Amniotic stem cell (primary cell): ENCODE results near the gene OR8I2.
"Not testable (repeated sequence)": the region's sequence is repeated elsewhere in the genome, so short reads cannot be mapped to it uniquely, and the experiment has no call there.

Experiments
- DNase-seq: peaks from one replicate; lab custom pipeline; 2025; lab: John Stamatoyannopoulos, UW

Gene OR8I2

DNA sequence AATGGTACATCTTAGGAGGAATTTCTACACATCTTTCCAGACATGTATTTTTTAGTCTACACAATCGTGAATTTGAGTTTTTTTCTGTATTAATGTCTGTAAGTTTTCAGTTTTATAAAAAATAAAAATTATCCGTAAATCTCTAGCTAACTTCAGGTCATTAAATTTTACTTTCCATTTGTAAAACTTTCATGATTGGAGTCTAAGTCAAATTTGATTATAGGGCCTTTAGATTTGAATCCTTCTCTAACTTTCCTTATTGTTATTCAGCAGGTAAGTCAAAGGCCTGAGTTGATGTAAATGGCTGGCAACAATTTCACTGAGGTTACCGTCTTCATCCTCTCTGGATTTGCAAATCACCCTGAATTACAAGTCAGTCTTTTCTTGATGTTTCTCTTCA, at the start of gene OR8I2:
TSS of gene OR8I2 (plus strand) at position 301 of the 400 bp plus-strand sequence. CDS start at position 301, 0 bp downstream.
- no peak for DNase-seq

GRCh38 chr11:56045538-56045937, 47.6 kb upstream of the OR8I2 start:
- no peak for DNase-seq

DNA sequence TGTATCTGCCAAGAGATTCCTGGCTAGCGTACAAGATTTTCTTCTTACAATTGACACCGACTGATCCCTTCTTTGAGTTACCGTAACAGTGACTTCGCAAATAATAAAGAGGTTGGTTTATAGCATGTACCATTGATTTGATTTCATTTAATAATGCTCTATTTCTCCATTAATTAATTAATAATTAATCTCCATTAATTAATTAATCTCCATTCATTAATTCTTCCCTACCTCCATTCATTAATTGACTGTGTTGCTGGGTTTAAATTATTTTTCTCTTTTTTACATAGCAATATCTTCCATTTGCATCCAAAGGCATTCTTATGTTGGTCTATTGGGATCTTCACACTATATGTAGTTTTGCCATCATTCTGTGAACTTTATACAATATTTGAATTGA, 44.6 kb upstream of the OR8I2 start:
- DNase-seq = no peak

GRCh38 chr11:56049487-56049886, 43.6 kb upstream of the OR8I2 start:
- no peak for DNase-seq

DNA sequence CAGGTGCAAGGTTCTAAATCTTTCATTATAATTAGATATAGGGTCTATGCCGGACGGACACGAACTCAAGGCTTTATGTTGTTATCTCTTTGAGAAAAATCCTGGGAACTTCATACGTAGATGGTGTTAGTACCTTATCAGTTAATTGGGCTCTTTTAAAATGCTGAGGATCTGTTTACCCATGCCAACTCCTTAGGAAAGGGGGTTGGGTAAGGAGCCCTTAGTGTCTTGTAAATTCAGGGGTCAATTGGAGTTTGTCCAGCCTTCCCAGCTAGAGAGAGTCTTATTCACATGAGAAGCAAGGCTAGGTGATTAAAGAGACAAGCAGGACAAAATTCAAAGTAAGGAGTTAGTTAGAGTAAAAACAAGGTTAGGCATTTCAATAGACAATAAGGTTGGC, 36.7 kb upstream of the OR8I2 start:
- not testable (repeated sequence) for DNase-seq

DNA sequence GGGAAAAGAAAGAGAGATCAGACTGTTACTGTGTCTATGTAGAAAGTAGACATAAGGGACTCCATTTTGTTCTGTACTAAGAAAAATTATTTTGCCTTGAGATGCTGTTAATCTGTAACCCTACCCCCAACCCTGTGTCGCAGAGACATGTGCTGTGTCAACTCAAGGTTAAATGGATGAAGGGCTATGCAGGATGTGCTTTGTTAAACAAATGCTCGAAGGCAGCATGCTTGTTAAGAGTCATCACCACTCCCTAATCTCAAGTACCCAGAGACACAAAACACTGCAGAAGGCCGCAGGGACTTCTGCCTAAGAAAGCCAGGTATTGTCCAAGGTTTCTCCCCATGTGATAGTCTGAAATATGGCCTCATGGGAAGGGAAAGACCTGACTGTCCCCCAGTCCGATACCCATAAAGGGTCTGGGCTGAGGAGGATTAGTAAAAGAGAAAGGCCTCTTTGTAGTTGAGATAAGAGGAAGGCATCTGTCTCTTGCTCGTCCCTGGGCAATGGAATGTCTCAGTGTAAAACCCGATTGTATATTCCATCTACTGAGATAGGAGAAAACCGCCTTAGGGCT, 35.4 kb upstream of the OR8I2 start:
- not testable (repeated sequence) for DNase-seq

- not testable (repeated sequence) for DNase-seq
Measured at GRCh38 chr11:56058260-56058780, 34.8 kb upstream of the OR8I2 start.

GRCh38 chr11:56066980-56067379, 26.1 kb upstream of the OR8I2 start:
- no peak for DNase-seq

DNA sequence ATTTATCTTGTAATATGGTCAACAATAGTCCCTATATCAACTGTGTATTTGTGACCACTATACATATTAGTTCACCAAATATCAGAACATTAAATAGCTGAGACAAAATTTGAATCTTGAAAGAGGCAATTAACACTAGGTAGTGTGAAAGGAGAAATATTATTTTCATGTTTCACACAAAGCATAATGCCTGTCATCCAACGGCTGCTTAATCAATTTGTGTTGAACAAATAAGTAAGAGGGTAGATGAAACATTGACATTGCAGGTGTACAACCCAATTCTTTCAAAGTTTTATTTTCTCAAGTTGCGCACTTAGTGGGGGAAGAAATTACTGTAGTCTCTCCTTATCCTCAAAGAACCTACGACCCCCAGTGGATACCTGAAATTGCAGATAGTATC, 3.4 kb upstream of the OR8I2 start:
- no peak for DNase-seq

GRCh38 chr11:56103210-56103737, 10.2 kb downstream of the OR8I2 start, which contains the start of gene OR8H2:
OR8H2 (plus strand) TSS chr11:56103687; CDS start chr11:56105043, 1,356 bp downstream.
- DNase-seq = no peak

DNA sequence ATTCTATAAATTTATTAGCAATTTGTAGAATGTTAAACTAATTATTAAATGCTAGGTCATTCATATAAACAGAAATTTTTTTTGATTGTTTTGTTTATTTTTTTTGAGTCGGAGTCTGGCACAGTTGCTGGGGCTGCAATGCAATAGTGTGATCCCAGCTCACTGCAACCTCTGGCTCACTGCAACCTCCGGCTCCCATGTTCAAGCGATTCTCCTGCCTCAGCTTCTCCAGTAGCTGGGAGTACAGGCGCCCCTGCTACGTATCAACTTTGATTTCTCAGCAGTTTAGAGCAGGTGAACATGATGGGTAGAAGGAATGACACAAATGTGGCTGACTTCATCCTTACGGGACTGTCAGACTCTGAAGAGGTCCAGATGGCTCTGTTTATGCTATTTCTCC, 29.0 kb downstream of the OR8I2 start, which contains the start of gene OR8H3:
TSS of gene OR8H3 (plus strand) at position 301 of the 400 bp plus-strand sequence. CDS start at position 301, 0 bp downstream.
- no peak for DNase-seq

DNA sequence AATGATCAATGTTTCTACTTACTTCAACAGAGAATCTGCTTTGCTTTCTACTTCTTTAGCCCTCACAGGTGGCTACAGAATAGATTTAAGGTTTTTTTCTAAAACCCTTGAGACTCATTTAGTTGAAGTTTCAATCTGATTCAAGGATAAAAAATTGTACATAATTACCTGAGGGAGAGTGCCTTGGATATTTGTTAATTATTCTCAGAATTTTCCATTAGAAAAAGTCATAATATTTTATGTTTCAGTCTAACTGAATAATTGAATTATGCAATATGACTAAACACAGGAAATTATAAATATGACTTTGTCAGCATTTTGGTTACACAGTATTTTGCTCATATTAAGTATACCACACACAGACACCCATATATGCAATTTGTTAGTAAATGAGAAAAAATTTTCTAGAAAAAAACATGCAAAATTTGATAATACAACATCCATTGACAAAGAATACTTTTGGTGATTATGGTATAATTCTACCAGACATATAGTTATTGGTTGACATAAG, 47.1 kb downstream of the OR8I2 start, which contains the start of gene OR8J3:
TSS of gene OR8J3 (minus strand) at position 51 of the 511 bp plus-strand sequence. CDS start 2,483 bp downstream, outside the sequence.
- no peak for DNase-seq

GRCh38 chr11:56143681-56144080, 50.6 kb downstream of the OR8I2 start:
- not testable (repeated sequence) for DNase-seq
